ENCODE measurements around the gene NEIL1. TPM values are rescaled to one million over a fixed set of nuclear protein-coding genes. Genes with fewer than 3 reads are reported as not detected.

Gene NEIL1
- polyA plus RNA-seq, 1 of the 3 experiments (the other 2 are of a cell fraction): 12.0 TPM

- Histone ChIP-seq H4K20me1 (ENCODE audit: insufficient read depth) (no peaks in the 10 kb centered on the region), H2AFZ (ENCODE audit: low read depth) (no peak overlapping the region), H3K36me3 (replicated peaks in 1 of 2; ENCODE audit: control insufficient read depth in 1 of 2, insufficient read depth in 2 of 2, low read length in 1 of 2) (peaks cover 0 to 34% of the 10 kb centered on the region in 2 experiments), H3K9ac (no peak overlapping the region), H3K9me3 (no peaks in the 10 kb centered on the region), H3K79me2 (ENCODE audit: insufficient read depth) (no peaks in the 10 kb centered on the region), H3K27ac (ENCODE audit: low read depth in 2 of 2, low read length in 1 of 2) (no peak overlapping the region), H3F3A (replicated peaks; ENCODE audit: insufficient read depth) (peaks cover 7% of the 10 kb centered on the region), H3K27me3 (ENCODE audit: insufficient read depth) (no peaks in the 10 kb centered on the region), H3K4me2 (no peak overlapping the region), H3K4me1 (ENCODE audit: control insufficient read depth in 1 of 2, insufficient read depth in 2 of 2, low read depth in 1 of 2, low read length in 1 of 2) (no peaks in the 10 kb centered on the region), H3K9me2 (no peaks in the 10 kb centered on the region), H3K4me3 (ENCODE audit: low read depth in 2 of 2, low read length in 1 of 2) (no peak overlapping the region)
- 0 out of 2 replicates have a peak, but pooled peaks have one; percentile 13 for TF ChIP-seq POLR2AphosphoS5 (IDR thresholded peaks at IDR 0.05; ENCODE audit: low read depth, low read length)
- TF ChIP-seq SMC3 (IDR thresholded peaks at IDR 0.05; ENCODE audit: low read depth, low read length): no peak
- no peak for DNase-seq
- WGBS (ENCODE audit: low lambda C conversion rate): 83% methylated on average over 5 of the region's 7 CpGs
- POLR2A ChIA-PET: no interaction called here
- CTCF ChIA-PET: interaction anchor here (5.4 kb wide), 1 partner anchor 13 kb away, joined by 29 read pairs; the partner anchor contains the start of gene MAN2C1
Measured at GRCh38 chr15:75354454-75354853, 7.6 kb downstream of the NEIL1 start.

GRCh38 chr15:75355369-75355768, 8.5 kb downstream of the NEIL1 start:
- H4K20me1 ChIP-seq (ENCODE audit: insufficient read depth): no peaks in the 10 kb centered on the region
- TF ChIP-seq ZBTB33 (IDR thresholded peaks at IDR 0.05; ENCODE audit: borderline replicate concordance, low read depth): no peak
- TF ChIP-seq TAF1 (IDR thresholded peaks at IDR 0.05; ENCODE audit: borderline replicate concordance, low read depth, low read length): no peak
- no peak for TF ChIP-seq TEAD4 (IDR thresholded peaks at IDR 0.05; ENCODE audit: borderline replicate concordance, insufficient read depth)
- no peak for TF ChIP-seq CHD2 (IDR thresholded peaks at IDR 0.05; ENCODE audit: low read length, partially characterized antibody)
- no peak for TF ChIP-seq IRF3 (IDR thresholded peaks at IDR 0.05; ENCODE audit: low read depth, low read length)
- no peak for TF ChIP-seq USF2 (IDR thresholded peaks at IDR 0.05; ENCODE audit: borderline replicate concordance, low read depth, low read length)
- no peak for TF ChIP-seq FOXJ3 (CRISPR knock-in tag; IDR thresholded peaks at IDR 0.05)
- TF ChIP-seq EZH2phosphoT487 (IDR thresholded peaks at IDR 0.05; ENCODE audit: borderline replicate concordance, low read depth): no peak
- no peak for TF ChIP-seq REST (IDR thresholded peaks at IDR 0.05; ENCODE audit: low read depth, low read length)
- no peak for TF ChIP-seq JUND (IDR thresholded peaks at IDR 0.05)
- H3K27ac ChIP-seq (ENCODE audit: low read depth in 2 of 2, low read length in 1 of 2): no peak overlapping the region
- H3K36me3 ChIP-seq (replicated peaks in 1 of 2; ENCODE audit: control insufficient read depth in 1 of 2, insufficient read depth in 2 of 2, low read length in 1 of 2): peaks cover 0 to 41% of the 10 kb centered on the region in 2 experiments
- no peaks in the 10 kb centered on the region for H3K9me3 ChIP-seq
- no peak for DNase-seq
- ChIA-PET POLR2A (interaction anchor here (1.9 kb wide), 1 partner anchor 13 kb away, joined by 7 read pairs; the partner anchor contains the start of gene MAN2C1), CTCF (interaction anchor here (5.4 kb wide), 1 partner anchor 12 kb away, joined by 29 read pairs; the partner anchor contains the start of gene MAN2C1)
- no peak overlapping the region for H3K4me3 ChIP-seq (ENCODE audit: low read depth in 2 of 2, low read length in 1 of 2)
- 100% methylated on average over 1 of the region's 4 CpGs for WGBS (ENCODE audit: low lambda C conversion rate)
- no peak overlapping the region for H3K4me2 ChIP-seq
- no peaks in the 10 kb centered on the region for H3K9me2 ChIP-seq
- no peak overlapping the region for H2AFZ ChIP-seq (ENCODE audit: low read depth)
- H3K9ac ChIP-seq: no peak overlapping the region
- no peaks in the 10 kb centered on the region for H3K27me3 ChIP-seq (ENCODE audit: insufficient read depth)
- no peaks in the 10 kb centered on the region for H3K4me1 ChIP-seq (ENCODE audit: control insufficient read depth in 1 of 2, insufficient read depth in 2 of 2, low read depth in 1 of 2, low read length in 1 of 2)
- peaks cover 7% of the 10 kb centered on the region for H3F3A ChIP-seq (replicated peaks; ENCODE audit: insufficient read depth)
- H3K79me2 ChIP-seq (ENCODE audit: insufficient read depth): no peaks in the 10 kb centered on the region
